ENCODE data around the gene TRAK1.
A peak's percentile ranks its signal among the peaks of the same experiment; 100 is the strongest.
"Not testable (repeated sequence)": the region's sequence is repeated elsewhere in the genome, so short reads cannot be mapped to it uniquely, and the experiment has no call there.

The TRAK1 gene

GRCh38 chr3:42099020-42099765 lies 8.0 kb downstream of the TRAK1 start:
- no peak for DNase-seq

DNA sequence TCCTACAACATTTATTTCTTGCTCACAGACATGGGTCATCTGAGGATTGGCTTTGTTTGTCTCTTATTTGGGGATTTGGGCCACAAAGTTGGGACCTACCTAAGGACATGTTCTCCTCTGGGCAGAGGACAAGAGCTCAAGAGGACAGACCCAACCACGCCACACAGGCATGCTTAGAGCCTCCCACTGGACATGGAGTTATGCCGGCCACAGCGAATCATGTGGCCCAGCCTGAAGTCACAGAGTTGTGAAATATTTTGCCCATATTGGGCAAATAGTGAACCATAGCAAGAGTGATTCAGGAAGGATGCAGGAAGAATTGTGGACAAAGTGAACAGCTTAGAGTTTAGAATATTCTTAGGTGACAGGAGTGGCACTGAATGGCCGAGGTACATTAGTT lies 9.9 kb downstream of the TRAK1 start:
- peak; percentile 70 for DNase-seq

- no peak for DNase-seq
These were observed 10.3 kb downstream of the TRAK1 start for GRCh38 chr3:42101481-42101880.

DNA sequence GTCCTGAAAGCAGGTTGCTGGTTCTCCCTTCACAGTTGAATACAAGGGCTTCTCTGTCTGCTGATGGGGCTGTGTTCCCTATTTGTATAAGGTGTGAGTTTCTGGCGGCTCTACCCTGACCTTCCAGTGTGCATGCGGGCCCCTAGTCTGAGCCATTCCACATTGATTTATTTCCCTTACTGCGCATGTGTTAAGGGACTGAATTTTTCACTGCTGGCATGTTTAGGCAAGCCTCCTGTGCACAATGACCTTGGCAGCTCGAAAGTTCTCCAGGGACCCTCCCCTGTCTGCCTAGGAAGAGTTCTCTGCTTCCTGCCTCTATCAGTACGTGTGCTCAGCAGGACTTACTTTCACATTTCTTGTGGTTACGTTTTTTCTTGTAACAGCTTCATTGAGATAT lies 11.4 kb downstream of the TRAK1 start:
- no peak for DNase-seq

GRCh38 chr3:42103921-42104665 lies 12.9 kb downstream of the TRAK1 start:
- DNase-seq: not testable (repeated sequence)

GRCh38 chr3:42105994-42106393 lies 14.8 kb downstream of the TRAK1 start:
- DNase-seq: not testable (repeated sequence)

GRCh38 chr3:42106646-42107045 lies 15.5 kb downstream of the TRAK1 start:
- no peak for DNase-seq

- no peak for DNase-seq
These were observed 19.5 kb downstream of the TRAK1 start for GRCh38 chr3:42110631-42111030.

- DNase-seq: peak; percentile 82
These were observed 23.1 kb downstream of the TRAK1 start for GRCh38 chr3:42114130-42114725.

- no peak for DNase-seq
These were observed 24.1 kb downstream of the TRAK1 start for GRCh38 chr3:42115215-42115614.

- DNase-seq: no peak
These were observed 24.8 kb downstream of the TRAK1 start for GRCh38 chr3:42115946-42116345.

DNA sequence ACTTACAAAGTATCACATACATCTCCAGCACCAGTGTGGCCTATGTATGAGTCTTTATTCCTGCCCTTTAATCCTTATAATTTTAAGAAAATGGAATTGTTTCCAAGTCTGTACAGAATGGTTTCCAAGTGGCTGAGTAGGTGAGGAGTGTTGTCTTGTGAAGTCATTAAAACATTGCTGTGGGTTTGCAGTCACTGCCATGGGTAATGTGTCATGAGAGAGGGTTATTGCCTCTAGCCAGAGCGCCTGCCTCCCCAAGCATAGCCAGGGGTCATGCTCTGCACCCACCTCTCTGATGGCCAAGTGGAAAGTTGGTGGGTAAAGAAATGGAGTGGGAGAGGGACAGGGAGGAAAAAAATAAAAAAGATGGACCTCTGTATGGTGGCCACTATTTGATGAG lies 25.3 kb downstream of the TRAK1 start:
- DNase-seq: no peak

DNA sequence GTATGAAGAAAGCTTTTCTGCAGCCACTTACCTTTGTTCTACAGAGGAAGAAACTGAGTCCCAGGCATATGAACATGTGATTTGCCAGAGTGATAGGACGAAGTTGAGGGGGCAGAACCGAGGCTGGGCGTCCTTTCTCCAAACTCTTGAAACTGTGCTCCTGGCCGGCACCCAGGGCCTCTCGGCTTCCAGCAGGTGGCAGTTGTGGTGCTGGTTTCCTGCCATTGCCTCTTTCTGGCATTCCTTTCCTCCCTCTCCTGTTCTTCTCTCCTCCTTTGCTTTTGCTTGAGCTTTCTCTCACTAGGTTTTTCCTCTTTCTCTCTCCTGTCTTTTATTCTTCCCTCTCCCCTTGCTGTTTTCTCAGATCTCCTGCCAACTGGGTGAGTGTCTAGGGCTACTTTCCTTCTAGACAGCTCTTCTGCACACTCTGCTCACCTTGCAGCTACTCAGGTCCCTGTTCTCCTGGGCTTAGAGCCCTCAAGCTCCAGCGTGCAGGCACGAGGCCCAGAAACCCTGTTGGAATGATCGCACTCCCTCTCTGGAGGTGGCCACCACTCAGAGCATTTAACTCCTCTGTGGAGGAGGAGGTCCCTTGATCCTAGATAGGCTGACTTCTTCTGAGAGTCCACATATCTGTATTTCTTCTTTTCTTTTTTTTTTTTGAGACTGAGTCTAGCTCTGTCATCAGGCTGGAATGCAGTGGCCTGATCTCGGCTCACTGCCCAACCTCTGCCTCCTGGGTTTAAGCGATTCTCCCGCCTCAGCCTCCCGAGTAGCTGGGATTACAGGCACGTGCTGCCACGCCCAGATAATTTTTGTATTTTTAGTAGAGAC lies 26.2 kb downstream of the TRAK1 start:
- no peak for DNase-seq

DNA sequence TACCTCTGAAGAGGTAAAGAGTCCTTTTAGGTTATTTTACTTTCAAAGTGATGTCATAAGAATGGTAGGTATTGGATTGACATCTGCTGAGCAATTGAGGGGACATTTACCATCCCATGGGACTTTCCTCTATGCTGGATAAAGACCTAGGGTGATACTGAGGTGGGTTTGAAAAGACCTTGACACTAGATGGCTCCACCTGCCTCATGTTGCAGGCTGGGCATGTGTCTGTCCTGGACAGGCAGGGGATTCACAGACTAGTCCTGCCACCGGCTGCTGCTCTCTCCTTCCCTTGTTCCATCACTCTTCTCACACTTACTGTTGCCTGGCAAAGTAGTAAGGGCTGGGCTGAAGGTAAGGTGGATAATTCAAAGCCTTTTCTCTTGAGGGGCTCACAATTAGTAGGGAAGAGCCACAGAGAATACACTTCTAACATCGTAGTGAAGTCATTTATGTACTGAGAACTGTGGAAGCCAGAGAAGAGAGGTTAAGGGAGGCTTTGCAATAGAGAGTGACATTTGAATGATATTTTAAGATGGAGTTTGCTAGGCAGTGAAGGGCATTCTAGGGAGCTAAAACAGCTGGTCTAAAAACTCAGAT lies 27.7 kb downstream of the TRAK1 start:
- no peak for DNase-seq

DNA sequence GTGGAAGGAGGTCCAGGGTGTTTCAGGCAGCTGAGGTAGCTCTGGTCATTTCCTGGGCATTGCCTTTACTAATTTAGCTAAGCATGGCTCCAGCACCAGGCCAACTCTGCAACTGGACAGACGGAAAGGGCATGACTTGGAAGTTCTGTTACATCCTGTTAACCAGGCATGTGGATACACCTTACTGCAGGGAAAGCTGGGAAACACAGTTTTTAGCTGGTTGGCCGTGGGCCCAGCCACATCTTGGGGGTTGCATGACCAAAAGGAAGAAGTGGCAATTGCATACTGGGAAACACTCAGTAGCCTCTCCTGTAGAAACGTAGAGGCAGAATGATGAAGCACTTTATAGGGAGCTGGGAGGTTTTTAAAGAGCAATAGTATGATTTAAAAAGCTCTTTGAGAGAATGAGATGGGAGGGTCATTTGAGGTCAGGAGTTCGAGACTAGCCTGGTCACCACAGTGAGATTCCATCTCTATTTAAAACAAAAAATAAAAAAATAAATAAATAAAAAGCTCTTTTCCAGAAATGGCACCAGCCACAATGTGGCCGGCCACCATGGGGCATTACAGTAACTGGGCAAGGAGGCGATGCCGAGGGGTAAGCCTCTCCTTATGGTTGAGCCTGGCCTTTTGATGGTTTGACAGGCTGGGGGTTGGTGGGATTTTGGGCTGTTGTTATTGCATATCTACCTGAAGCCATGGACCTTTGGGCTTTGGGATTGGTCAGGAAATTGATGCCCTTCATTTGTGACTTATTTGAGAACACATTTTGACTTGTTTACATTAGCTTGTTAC lies 28.6 kb downstream of the TRAK1 start:
- DNase-seq: peak; percentile 15

DNA sequence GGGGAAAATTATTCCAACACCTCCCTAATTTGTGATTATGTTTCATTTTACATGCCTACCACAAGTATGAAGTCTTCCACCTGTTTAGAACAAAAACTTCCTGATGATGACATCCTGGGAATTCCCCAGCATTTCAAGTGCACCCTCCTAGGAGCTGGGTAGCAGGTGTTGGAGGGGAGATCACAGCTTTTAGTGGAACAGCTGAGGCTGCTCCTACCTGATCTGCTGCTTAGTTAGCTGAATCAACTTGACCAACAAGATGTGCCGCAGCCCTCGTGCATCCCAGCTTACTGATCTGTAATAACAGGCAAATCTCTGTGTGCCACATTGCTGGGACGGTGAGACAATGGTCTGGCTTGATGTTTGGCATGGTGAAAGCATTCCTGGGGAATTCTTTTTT lies 29.7 kb downstream of the TRAK1 start:
- no peak for DNase-seq

DNA sequence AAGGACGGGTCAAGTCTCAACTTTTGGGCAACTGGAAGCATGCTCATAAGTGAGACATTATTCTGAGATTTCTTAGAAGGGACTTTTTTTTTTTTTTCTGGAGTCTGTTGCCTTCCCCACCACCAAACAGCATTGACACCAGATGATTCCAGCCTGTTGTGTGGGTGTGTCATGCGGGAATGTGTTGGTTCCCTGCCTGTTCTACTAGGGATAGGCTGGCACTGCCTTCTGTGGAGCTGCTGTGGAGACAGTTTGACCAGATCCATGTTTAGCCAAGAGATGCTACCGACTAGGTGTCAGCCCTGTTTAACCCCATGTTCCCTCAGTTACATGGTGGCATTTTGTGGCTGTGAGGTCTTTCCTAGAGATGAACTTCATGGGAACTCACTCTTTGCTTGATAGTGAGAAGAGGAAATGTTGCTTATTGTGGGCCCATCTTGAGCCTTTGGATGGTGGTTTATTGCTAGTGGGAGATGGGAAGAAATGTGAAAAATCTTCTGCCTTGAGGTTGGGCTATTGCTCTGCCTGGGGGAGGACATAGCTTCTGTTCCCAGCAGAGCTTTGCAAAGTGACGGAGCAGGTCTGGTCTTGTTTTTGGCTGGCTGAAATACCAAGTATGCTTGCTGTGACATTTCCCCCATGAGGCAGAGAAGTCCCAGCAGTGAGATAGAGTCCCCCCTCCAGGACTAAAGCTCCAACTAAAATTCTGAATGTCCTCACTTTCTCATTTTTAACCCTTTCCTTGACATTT lies 31.3 kb downstream of the TRAK1 start:
- no peak for DNase-seq

GRCh38 chr3:42123012-42123581 lies 31.9 kb downstream of the TRAK1 start:
- DNase-seq: no peak

DNA sequence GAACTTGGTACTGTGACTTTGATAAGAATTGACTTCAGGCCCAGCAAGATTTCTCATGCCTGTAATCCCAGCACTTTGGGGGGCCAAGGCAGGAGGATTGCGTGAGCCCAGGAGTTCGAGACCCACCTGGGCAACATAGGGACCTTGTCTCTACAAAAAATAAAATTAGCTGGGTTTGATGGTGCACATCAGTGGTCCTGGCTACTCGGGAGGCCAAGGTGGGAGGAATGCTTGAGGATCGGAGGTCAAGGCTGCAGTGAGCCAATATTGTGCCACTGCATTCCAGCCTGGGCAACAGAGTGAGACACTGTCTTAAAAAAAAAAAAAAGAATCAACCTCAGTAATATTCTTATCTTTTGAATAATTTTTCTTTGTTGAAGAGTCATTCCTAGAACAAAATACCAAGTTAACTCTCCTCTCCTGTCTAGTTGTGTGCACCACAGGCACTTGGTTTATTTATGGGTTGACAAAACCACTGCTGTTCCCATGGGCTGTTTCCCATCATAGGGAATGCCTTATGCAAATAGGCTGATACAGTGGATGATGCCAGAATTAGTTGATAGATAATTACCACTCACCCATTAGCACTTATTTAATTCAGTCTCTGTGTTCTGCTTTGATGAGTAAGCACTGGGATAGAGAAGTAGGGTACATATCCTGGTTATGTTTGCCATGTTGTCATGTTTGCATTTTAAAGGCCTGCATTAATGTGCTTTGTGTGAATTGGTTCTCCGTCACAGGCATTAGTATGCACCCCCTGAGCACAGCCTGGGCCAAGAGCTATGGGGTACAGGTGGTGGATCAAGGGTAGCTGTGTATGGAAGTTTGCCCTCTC lies 32.9 kb downstream of the TRAK1 start:
- DNase-seq: no peak

GRCh38 chr3:42127226-42127625 lies 36.1 kb downstream of the TRAK1 start:
- no peak for DNase-seq

Measured in MV-4-11 (cell line).